HT-29 (cell line): ENCODE measurements around the gene PPP4R1. TPM values are rescaled to one million over a fixed set of nuclear protein-coding genes. Genes with fewer than 3 reads are reported as not detected.
"Not testable (repeated sequence)": the region's sequence is repeated elsewhere in the genome, so short reads cannot be mapped to it uniquely, and the experiment has no call there.

ENCODE experiments used
- DNase-seq: peaks from one replicate; pipeline ENCODE4 v3.0.0-alpha.2; 2015; ENCODE audit warnings: low spot score
- total RNA-seq: library from RNA; depleted of rRNA; stranded (reverse); fragments of >200 nt; shearing (Covaris generic); gene quantifications from 2 replicates; pipeline ENCODE4 v1.2.3, GENCODE V29; 2014

PPP4R1 gene
- total RNA-seq, 1 experiment from 2014 or later, result 43.9 TPM

- DNase-seq, result peak; percentile 80
Measured at GRCh38 chr18:9631814-9632496, 17.6 kb upstream of the PPP4R1 start.

GRCh38 chr18:9630444-9630843 lies 16.1 kb upstream of the PPP4R1 start:
- no peak for DNase-seq

- DNase-seq, result no peak
Measured at GRCh38 chr18:9629709-9630108, 15.3 kb upstream of the PPP4R1 start.

GRCh38 chr18:9628984-9629383 lies 14.6 kb upstream of the PPP4R1 start:
- no peak for DNase-seq

DNA sequence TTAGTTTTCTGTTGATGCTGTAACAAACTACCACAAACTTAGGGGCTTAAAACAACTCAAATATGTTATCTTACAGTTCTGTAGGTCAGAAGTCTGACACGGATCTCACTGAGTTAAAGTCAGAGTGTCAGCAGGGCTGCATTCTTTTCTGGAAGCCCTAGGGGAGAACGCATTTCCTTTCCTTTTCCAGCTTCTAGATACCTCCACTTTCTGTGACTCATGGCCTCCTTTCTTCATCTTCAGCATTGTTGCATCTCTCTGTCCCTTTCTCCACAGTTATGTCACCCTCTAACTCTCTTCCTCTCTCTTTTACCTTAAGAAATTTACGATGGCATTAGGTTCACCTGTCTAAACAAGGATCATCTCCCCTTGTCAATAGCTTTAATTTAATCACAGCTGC lies 13.3 kb upstream of the PPP4R1 start:
- no peak for DNase-seq

DNA sequence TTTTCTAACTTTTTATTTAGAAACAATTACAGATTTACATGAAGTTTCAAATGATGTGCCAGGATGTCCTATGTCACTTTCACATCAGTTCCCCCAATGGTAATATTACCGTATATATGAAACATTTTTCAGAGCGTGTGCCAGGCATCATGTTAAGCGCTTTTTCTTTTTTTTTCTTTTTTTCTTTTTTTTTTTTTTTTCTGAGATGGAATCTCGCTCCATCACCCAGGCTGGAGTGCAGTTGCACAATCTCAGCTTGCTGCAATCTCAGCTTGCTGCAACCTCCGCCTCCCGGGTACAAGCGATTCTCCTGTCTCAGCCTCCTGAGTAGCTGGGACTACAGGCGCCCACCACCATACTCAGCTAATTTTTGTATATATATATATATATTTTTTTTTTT lies 5.6 kb upstream of the PPP4R1 start:
- DNase-seq, result no peak

DNA sequence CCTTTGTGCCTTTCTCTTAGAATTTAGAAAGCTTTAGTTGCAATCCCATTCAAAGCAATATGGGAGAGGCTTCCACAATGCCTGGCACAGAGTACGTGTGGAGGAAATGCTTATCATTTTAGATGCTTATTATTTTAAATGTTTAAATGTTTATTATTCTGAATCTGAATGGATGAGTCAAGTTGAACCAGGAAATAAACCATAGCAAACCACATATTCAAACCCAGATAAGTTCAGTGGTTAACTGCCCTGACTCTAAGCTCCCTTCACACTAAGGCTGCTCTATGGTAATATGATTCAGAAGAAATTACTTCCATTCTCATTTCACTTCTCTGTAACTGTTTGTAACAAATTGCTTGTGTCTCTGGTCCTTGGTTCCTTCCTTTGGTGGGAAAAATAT lies 5.2 kb upstream of the PPP4R1 start:
- DNase-seq, result peak; percentile 24

- no peak for DNase-seq
Measured at GRCh38 chr18:9619056-9619455, 4.7 kb upstream of the PPP4R1 start.

- no peak for DNase-seq
Measured at GRCh38 chr18:9617006-9617542, 2.7 kb upstream of the PPP4R1 start.

DNA sequence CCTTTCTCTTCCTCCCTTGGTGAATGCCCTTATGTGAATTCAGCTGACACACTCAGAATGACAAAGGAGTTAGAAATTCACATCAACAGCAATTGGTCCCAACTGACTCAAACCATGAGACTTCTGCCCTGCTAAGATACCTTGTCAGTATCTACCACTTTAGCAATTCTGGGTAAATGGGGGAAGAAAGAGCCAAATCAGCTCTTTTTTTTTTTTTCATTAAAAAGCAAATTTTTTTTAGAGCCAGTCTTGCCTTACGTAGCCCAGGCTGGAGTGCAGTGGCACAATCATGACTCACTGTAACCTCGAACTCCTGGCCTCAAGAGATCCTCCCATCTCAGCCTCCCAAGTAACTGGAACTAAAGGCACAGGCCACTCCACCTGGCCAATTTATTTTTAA lies 1.7 kb upstream of the PPP4R1 start:
- DNase-seq, result no peak

DNA sequence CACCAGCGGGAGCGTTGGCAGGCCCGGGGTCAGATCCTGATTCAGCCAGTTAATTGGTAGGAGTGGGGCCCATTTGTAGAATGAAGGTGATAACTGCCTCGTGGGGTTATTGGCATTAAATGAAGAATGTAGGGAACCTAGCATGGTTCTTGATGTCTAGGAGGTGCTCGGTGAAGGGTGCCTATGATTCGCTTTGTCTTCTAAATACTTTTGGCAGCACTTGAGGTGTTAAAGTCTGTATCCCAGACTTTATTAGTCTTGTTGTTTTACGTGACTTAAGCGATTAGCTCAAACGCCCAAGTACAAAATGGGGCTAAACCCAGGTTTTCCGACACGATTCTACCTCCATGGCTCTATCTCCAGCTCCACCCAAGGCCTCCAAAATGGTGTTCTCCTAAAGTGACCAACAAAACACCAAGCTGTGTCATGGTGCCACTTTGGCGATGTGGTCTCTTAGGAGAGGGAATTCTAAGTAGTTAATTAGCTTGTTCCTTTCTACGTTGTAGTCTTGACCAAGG lies 980 bp upstream of the PPP4R1 start:
- DNase-seq, result no peak

DNA sequence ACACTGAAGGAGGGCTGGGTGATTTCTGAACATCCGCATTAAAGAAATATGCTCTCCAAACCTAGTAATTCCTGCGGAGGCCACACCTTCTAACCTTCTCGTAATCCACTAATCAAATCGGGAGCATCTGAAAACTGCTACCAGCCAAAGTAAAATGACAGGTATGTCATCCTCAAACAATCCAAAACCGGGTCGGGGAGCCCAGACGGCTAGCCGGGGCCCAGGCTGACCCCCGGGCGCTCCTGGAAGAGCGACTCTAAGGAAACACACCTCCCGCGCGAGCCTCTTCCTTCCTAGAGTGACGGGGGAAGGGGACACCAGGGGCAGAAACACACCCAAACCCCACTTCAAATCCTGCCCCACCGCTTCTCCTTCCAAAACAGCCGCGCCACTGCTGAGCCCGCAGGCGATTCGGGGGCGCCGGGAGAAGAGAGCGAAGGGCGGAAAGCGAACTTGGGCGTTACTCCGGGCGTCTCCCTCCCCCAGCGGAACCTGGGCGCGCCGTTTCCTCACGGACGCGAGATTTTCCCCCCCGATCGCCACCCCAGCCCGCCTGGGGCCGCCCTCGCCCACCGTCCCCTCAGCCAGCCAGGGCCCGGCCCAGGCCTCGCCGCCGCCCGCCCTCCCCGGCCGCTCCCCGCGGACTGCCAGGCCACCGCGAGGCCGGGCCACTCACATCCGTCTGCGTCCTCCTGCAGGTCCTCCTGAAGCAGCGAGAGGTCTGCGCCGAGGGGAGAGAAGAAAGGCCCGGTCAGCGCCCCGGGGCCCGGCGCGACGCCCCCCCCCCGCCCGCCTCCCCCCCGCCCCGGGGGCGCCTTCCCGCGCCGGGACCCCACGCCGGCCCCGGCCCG lies 584 bp downstream of the PPP4R1 start:
- peak; percentile 57 for DNase-seq

GRCh38 chr18:9612977-9613376 lies 1.4 kb downstream of the PPP4R1 start:
- DNase-seq, result peak; percentile 36

GRCh38 chr18:9612215-9612830 lies 2.0 kb downstream of the PPP4R1 start:
- DNase-seq, result peak; percentile 77

DNA sequence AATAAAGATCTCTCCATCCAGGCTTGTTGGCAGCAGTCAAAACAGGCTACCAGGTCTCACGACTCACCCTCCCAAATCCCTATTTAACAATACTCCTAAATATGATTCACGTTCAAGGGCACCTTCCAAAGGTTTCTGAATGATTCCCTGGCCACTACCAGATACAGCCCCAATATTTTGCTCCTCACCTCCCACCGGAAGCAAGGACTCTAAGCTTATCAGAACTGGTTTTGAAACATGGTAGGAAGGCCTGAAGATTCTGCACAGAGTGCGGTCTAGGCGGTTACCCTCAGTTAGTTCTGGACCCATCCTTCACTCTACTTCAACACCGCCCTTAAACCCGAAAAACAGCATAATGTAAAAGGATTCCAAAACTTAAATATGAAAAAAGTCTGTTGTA lies 5.2 kb downstream of the PPP4R1 start:
- no peak for DNase-seq

DNA sequence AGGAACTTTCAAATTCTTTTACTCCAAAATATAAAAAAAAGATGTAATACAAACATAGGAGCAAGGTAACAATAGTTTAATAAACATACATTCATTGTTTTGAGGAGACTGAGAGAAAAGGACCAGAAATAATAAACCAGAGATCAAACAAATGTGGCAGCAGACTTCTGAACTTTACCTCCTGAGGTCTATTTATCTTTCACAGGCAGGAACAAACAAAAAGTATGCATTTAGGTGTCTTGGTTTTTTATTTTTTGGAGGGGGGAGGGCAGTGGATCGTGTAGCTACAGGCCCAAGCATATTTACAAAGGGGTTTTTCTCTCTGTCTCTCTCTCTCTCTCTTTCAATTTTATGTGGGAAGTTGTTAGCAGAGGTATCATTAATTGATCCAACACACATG lies 5.6 kb downstream of the PPP4R1 start:
- DNase-seq, result no peak

DNA sequence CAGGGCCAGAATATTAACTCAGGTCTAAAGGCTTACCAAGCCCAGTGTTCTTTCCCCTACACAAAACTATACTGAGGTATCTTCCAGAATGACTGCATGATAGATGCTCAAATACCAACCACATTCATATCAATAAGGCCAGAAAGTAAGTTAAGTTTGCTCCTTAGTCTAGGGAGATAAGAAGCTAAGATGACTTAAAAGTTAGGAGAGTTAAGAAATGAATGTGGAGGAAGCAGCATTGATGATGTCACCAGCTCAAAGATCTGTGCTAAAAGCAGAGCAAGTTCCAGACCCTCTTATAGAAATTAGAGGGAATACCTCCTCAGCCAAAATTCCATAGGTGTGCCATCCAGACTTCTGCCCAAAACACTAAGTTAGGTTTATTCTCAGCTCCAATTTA lies 6.1 kb downstream of the PPP4R1 start:
- DNase-seq, result no peak

DNA sequence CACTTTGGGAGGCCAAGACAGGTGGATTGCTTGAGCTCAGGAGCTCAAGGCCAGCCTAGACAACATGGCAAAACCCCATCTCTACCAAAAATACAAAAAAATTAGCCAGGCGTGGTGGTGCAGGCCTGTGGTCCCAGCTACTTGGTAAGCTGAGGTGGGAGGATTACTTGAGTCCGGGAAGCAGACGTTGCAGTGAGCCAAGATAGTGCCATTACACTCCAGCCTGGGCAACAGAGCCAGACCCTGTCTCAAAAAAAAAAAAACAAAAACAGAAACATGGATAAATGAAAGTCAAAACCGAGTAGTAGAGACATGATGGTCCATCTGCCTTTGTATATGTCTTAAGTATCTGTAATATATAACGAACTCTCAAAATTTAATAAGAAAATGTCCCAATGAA lies 7.2 kb downstream of the PPP4R1 start:
- DNase-seq, result not testable (repeated sequence)

GRCh38 chr18:9606039-9606438 lies 8.3 kb downstream of the PPP4R1 start:
- DNase-seq, result no peak

DNA sequence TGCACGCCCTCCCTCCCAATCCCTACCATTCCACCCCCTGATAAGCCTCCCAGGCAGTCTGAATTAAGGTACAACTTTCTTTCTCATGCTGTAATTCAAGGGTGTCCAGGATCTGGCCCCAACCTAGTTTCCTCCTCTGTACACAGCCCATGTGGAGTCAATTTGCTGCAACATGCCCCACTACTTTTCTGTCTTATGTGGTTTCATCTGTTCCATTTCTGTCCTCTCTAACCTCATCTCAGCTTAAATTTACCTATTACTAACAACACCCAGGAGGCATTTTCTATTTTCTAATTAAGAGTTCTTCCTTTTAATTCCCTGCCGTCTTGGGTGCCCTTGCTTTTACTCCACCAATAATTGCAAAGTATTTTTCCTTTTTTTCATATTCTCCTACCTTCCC lies 10.0 kb downstream of the PPP4R1 start:
- DNase-seq, result no peak

DNA sequence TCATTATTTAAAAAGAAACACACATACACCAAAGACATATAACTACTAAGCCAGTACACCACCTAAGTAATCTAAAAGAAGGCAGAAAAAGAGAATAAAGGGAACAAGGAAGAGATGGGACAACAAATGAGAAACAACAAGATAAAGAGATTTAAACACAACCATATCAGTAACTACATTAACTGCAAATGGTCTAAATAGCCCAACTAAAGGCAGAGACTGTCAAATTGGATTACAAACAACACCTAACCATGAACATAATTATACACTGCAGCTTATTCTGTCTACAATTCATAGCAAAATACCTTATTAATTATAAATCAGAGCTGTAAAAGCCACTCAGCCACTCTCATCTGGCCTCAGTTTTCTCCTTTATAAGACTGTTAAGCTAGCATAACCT lies 15.0 kb downstream of the PPP4R1 start:
- no peak for DNase-seq

- no peak for DNase-seq
Measured at GRCh38 chr18:9597609-9598008, 16.8 kb downstream of the PPP4R1 start.
